ENCODE results near the gene MAST2.

GRCh38 chr1:45983967-45984366 lies 180.6 kb downstream of the MAST2 start:
- no peak for TF ChIP-seq POLR2AphosphoS5 (IDR thresholded peaks at IDR 0.05; ENCODE audit: low read depth, low read length)
- TF ChIP-seq POLR2A (IDR thresholded peaks at IDR 0.05; ENCODE audit: low read depth, low read length), result no peak
- TF ChIP-seq TAF1 (IDR thresholded peaks at IDR 0.05; ENCODE audit: borderline replicate concordance, low read depth, low read length), result no peak
